ENCODE results near the gene COPS8.

- TF ChIP-seq POLR2A (IDR thresholded peaks at IDR 0.05): no peak
- TF ChIP-seq, protein P1, sequence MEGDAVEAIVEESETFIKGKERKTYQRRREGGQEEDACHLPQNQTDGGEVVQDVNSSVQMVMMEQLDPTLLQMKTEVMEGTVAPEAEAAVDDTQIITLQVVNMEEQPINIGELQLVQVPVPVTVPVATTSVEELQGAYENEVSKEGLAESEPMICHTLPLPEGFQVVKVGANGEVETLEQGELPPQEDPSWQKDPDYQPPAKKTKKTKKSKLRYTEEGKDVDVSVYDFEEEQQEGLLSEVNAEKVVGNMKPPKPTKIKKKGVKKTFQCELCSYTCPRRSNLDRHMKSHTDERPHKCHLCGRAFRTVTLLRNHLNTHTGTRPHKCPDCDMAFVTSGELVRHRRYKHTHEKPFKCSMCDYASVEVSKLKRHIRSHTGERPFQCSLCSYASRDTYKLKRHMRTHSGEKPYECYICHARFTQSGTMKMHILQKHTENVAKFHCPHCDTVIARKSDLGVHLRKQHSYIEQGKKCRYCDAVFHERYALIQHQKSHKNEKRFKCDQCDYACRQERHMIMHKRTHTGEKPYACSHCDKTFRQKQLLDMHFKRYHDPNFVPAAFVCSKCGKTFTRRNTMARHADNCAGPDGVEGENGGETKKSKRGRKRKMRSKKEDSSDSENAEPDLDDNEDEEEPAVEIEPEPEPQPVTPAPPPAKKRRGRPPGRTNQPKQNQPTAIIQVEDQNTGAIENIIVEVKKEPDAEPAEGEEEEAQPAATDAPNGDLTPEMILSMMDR (IDR thresholded peaks at IDR 0.05): no peak
Measured at GRCh38 chr2:237134321-237135230, 48.9 kb downstream of the COPS8 start.

Data from body of pancreas (tissue), 4 donors.